Measurements from ENCODE around the gene MAPRE3.
"Not testable (repeated sequence)": the region's sequence is repeated elsewhere in the genome, so short reads cannot be mapped to it uniquely, and the experiment has no call there.

The MAPRE3 gene

GRCh38 chr2:27070653-27071276 lies 100.3 kb downstream of the MAPRE3 start:
- no peak for DNase-seq (ENCODE audit: low spot score)

DNA sequence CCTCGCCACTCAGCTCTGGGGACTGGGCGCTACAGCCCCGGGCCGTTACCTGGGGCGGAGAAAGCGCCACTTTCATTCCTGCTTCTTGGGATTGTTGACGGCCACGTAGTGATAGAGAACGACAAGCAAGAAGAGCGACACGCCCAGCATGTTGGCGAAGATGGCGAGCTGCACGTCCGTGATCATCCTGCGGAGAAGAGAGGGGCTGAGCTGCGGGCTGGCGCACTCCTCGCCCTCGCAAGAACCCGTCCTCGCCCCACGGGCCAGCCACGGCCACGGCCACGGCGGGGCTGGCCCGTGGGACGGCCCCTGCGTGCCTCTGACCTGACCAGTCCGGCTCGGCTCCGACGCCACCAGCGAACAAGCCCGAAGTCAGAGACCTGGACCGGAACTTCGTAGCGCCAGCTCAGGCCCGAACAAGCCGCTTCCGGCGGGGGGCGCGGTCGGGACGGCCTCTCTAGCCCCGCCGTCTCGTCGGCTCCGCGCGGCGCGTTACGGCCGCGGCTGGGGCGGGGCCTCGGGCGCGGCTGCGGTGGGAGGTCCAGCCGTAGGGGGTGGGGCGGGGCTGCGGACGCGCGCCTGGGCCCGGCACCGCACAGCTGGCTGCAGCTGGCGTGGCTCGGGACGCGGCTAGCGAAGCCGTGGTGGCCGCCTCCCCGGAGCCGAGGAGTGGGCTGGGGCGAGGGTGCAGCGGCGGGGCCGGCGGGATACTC lies 101.0 kb downstream of the MAPRE3 start, which contains the start of gene OST4:
OST4 (minus strand) TSS at position 378 of the 713 bp plus-strand sequence.
- peak; percentile 92 for DNase-seq (ENCODE audit: low spot score)

DNA sequence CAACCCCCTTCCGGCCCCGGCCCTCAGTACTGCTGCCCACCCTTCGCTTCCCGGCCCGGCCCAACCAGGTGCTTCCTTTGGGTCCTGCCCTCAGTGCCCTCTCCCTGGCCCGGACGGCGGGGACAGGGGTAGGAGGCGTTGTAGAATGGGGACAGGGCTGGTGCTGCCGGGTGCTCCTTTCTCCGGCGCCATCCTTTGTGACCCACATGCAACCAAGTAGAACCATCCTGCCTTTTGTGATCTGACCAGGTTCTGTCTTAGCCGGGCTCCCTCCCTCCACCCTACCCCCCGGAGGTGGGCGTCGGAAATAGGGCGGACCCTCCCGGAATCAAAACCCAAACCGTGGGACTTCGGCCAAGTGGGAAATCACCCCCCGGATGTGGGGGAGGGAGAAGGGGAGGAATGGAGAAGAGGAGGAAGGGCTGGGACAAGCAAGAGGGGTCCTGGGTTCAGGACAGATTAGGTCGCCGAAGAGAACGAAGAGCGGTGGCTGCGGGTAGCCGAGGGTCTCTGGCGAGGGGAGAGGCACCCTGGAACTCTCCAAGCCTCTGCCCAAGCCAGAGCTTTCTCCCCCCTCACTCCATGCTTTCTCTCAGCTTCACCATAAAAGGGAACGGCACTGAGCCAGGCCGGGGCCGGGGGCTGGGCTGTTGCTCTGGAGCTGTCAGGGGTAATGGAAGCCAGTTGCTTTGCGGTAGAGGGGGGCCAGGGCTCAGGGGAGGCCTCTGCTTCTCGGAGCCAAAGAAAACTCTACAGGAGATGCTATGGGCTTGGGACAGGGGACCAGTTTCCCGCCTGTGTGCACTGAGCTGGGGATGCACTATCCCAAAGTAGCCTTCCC lies 101.8 kb downstream of the MAPRE3 start:
- peak; percentile 20 for DNase-seq (ENCODE audit: low spot score)

GRCh38 chr2:27072920-27073319 lies 102.5 kb downstream of the MAPRE3 start:
- DNase-seq (ENCODE audit: low spot score), result peak; percentile 11

DNA sequence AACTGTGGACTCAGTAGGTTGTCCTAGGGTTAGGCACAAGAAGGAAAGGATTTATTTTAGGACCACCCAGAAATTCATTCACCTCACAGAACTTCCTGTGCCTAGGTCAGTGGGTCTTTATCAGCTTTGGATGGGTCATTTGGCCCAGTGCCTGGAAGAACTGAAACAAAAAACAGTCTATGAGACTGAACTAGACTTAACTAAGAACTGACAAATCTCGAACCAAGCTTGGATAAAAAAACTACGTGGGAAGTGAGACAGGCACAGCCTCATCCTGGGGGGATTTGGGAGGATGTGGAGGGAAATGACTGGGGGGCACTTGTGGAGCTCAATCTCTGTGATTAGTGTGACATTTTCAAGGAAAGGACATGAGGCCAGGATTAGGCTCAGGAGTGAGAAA lies 103.3 kb downstream of the MAPRE3 start:
- no peak for DNase-seq (ENCODE audit: low spot score)

GRCh38 chr2:27074738-27075565 lies 104.5 kb downstream of the MAPRE3 start:
- no peak for DNase-seq (ENCODE audit: low spot score)

GRCh38 chr2:27075566-27075871 lies 105.1 kb downstream of the MAPRE3 start:
- DNase-seq (ENCODE audit: low spot score), result not testable (repeated sequence)

DNA sequence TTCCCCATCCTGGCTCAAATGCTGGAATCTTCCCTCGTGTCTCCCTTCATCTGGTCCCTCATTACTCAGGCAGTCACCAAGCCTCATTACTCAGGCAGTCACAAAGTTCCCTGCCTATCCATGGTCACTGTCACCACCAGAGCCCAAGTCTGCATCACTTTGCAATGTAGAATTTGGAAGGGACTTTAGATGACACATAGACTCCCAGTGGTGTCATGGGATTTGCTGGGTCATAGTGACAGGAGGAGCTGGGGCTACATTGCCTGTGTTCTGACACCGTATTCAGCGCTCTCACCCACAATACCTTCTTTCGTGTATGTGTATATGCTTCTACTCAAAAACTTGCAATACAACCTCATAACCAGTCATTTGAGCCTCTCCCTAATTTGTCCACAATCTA lies 105.9 kb downstream of the MAPRE3 start:
- DNase-seq (ENCODE audit: low spot score), result no peak

Measured in cerebellar cortex (tissue), 1 donor.